Endothelial cell (in vitro differentiated cells): ENCODE data around the gene PARP1. TPM values are rescaled to one million over a fixed set of nuclear protein-coding genes. Genes with fewer than 3 reads are reported as not detected.

Experiments used
- DNase-seq: peaks from one replicate; pipeline ENCODE4 v3.0.0; 2021; ENCODE audit warnings: low spot score
- H3K27ac Mint-ChIP-seq: one replicate; pipeline ENCODE4 v1.8.0; 2021; ENCODE audit warnings: mixed read lengths, inconsistent platforms; ENCODE audit not compliant: unreplicated experiment
- H3K27me3 Mint-ChIP-seq: one replicate; pipeline ENCODE4 v1.8.0; 2021; ENCODE audit warnings: mild to moderate bottlenecking, moderate library complexity, mixed read lengths, inconsistent platforms; ENCODE audit not compliant: unreplicated experiment
- H3K36me3 Mint-ChIP-seq: one replicate; pipeline ENCODE4 v1.8.0; 2021; ENCODE audit warnings: mild to moderate bottlenecking, low read depth, mixed read lengths, inconsistent platforms; ENCODE audit not compliant: unreplicated experiment
- H3K4me1 Mint-ChIP-seq: one replicate; pipeline ENCODE4 v1.8.0; 2021; ENCODE audit warnings: mild to moderate bottlenecking, mixed read lengths, inconsistent platforms; ENCODE audit not compliant: unreplicated experiment
- H3K4me3 Mint-ChIP-seq: one replicate; pipeline ENCODE4 v1.8.0; 2021; ENCODE audit warnings: mild to moderate bottlenecking, mixed read lengths, inconsistent platforms; ENCODE audit not compliant: unreplicated experiment
- H3K9me3 Mint-ChIP-seq: one replicate; pipeline ENCODE4 v1.8.0; 2021; ENCODE audit warnings: mixed read lengths, inconsistent platforms; ENCODE audit not compliant: unreplicated experiment
- total RNA-seq: library from RNA; stranded (reverse); fragmentation: NEBNext Ultra II Directional; extraction: Animal tissue kit (Norgen Biotek cat#: 25700); gene quantifications from one replicate; pipeline ENCODE4 v1.2.1, GENCODE V29; 2021; ENCODE audit not compliant: unreplicated experiment
- TF ChIP-seq, protein P1 (sequence below): fragments of 200-600 bp; sonication (generic); IDR thresholded peaks from one replicate; pipeline ENCODE4 v1.5.0; 2021; ENCODE audit warnings: antibody characterized with exemption; ENCODE audit not compliant: unreplicated experiment

PARP1 gene
- total RNA-seq, 1 donor from 2014 or later, result 131 TPM

DNA sequence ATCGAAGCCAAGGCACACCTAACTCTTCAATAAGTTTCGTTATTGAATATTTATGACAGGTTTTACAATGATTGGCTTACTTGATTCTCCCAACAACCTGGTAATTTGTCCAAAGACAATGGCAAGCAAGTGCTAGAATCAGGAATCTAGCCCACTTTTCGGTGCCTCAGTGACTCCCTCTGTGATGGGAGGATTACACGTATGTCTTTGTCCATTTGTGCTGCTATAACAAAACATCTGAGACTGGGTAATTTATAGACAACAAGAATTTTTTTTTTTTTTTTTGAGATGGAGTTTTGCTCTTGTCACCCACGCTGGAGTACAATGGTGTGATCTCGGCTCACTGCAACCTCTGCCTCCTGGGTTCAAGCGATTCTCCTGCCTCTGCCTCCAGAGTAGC is 96.5 kb downstream of the PARP1 start:
- Mint-ChIP-seq H3K4me3 (no peak overlapping the region), H3K27me3 (no peaks in the 10 kb centered on the region), H3K4me1 (peaks cover 7% of the 10 kb centered on the region), H3K9me3 (no peaks in the 10 kb centered on the region), H3K36me3 (no peaks in the 10 kb centered on the region), H3K27ac (no peak overlapping the region)
- TF ChIP-seq, protein P1, sequence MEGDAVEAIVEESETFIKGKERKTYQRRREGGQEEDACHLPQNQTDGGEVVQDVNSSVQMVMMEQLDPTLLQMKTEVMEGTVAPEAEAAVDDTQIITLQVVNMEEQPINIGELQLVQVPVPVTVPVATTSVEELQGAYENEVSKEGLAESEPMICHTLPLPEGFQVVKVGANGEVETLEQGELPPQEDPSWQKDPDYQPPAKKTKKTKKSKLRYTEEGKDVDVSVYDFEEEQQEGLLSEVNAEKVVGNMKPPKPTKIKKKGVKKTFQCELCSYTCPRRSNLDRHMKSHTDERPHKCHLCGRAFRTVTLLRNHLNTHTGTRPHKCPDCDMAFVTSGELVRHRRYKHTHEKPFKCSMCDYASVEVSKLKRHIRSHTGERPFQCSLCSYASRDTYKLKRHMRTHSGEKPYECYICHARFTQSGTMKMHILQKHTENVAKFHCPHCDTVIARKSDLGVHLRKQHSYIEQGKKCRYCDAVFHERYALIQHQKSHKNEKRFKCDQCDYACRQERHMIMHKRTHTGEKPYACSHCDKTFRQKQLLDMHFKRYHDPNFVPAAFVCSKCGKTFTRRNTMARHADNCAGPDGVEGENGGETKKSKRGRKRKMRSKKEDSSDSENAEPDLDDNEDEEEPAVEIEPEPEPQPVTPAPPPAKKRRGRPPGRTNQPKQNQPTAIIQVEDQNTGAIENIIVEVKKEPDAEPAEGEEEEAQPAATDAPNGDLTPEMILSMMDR, result no peak
- DNase-seq, result no peak

Other genes starting within 250 kb of the PARP1 start
- gene ACBD3, start 221.4 kb downstream of the PARP1 start, total RNA-seq, result 27.4 TPM
- 2.4 TPM for gene MIXL1, start 184.4 kb downstream of the PARP1 start, total RNA-seq
- 4.6 TPM for gene LIN9, start 98.9 kb downstream of the PARP1 start, total RNA-seq
- 0.08 TPM for gene STUM, start 140.7 kb upstream of the PARP1 start, total RNA-seq